NCI-H526 (cell line): ENCODE measurements around the gene ADAM10.
"Not testable (repeated sequence)": the region's sequence is repeated elsewhere in the genome, so short reads cannot be mapped to it uniquely, and the experiment has no call there.

Experiments
- DNase-seq, 2 experiments: peaks; one replicate each; lab custom pipeline; 2025; lab: John Stamatoyannopoulos, UW

The ADAM10 gene

DNA sequence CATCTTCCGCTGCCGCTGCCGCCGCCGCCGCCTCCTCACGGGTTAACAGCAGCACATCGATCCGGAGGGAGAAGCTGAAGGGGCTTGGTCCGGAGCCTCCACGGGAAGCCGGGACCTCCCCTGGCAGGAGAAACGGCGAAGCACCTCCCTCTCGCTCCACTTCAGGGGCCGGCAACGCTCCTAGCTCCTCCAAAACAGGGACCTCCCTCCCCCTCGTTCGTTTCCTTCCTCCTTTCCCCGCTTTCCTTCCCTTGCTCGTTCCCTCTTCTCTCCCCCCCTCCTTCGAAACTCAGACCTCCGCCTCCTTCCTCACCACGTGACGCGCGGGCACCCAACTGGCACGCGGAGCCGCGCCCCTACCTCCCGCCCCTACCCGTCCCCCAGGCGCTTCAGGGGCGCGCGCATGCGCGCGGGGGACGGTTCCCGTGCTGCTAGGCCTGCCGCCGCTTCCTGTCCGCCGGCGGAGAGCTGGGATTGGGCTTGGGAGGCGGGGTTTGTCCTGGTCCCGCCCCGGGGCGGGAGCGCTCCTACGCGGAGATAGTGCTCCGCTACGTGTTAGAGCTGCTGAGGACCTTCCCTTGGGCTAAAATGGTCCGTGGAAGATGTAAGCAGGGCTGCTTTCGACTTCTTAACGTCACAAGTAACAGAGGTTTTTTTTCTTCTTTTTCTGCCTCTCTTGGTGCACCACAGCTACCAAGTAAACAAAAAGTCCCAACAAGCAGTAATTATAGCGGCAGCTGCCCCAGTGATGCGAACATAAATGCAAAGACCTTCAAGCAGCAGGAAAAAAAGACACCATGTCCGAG is at the start of gene ADAM10:
ADAM10 (minus strand) TSS at position 176 of the 806 bp plus-strand sequence; CDS start at position 3, 173 bp downstream.
- DNase-seq, result peak; percentile 97 to 99

DNA sequence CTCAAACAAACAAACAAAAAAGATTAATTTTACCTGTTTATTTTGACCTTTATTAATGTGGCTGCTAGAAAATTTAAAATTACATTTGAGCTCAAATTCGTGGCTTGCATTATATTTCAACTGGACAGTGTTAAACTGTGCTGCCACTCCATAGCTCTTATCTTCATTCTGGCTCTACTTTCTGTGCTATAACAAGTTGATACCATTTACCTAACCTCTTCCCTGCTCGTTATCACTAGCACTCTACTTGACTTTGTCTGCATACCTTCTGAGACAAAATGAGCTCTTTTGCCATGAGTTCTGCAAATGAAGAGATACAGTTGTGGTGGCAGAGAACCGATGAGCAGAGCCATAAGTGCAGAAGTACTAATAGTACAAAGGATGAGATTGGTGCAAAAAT is 48.0 kb upstream of the ADAM10 start:
- no peak for DNase-seq

DNA sequence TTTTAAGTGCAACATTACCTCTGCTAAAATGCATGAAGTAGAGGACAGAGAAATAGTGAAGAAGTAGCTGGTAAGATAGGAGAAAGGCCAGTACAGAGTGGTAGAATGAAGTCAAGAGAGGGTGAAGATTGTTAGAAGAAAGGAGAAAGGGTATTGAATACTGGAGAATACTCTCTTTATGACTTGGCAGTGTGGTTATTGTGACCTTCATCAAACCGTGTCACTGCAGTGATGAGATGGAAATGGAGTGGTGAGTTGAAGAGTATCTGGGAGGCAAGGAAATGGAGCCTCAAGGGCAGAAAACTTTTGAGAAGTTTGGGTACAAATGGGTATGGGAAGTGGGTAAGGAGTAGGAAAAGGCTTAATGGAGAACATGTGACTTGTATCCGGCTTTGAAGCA is 46.3 kb upstream of the ADAM10 start:
- no peak for DNase-seq

- no peak for DNase-seq
These were observed 44.4 kb upstream of the ADAM10 start for GRCh38 chr15:58793862-58794261.

DNA sequence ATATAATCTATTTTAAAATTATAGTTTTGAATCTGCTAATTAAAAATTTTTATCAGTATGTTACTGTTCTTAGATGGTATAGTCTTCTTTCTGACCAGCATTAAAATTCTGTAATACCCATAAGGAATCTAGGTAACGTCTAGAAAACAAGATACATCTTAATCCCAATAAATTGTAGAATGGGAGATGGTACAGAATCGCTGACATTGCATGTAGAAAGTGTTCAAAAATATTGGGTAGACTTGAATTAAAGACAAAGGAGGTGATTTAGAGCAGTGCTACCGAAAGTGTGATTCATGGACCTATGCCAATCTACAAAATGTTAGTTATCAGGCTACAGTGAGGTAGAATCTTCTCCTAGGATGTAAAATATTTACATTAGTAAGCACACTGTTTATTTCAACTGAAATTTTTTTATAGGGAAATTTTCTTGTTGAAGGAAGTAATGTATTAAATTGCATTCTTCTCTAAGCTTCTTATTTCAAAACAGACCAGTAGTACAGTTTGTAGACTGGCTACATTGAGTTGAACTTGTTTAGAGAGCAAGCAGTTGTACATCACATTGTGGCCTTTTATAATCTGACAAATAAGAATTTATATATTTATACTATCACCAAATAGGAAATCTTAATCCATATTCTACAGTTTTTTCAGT is 38.7 kb upstream of the ADAM10 start:
- DNase-seq, result no peak

GRCh38 chr15:58785355-58785754 is 35.8 kb upstream of the ADAM10 start:
- no peak for DNase-seq

GRCh38 chr15:58779554-58779953 is 30.0 kb upstream of the ADAM10 start:
- no peak for DNase-seq

DNA sequence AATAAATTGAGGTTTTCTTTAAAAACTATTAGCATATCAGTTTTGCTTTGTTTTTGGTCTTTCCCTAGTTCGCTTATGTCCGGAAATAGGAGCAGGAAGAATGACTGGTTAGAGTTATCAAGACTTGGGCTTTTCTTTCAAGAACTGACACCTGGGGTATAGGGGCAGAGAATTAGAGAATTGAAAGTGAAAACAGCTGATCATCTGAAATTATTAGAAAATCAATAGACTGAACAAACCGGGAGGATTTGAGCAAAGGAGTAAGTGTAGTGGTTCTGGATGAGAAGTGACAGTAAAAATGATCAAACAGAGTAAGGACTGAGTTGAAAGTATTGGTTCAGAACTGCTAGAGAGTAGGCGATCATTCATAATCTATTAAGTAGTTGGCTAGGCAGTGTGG is 27.6 kb upstream of the ADAM10 start:
- no peak for DNase-seq

- no peak for DNase-seq
These were observed 25.9 kb upstream of the ADAM10 start for GRCh38 chr15:58775402-58775801.

GRCh38 chr15:58773024-58773423 is 23.5 kb upstream of the ADAM10 start:
- peak in 1 of 2 experiments; percentile 5 for DNase-seq

- peak; percentile 60 to 73 for DNase-seq
These were observed 22.2 kb upstream of the ADAM10 start for GRCh38 chr15:58771621-58772250.

- DNase-seq, result peak; percentile 97 to 99
These were observed 21.5 kb upstream of the ADAM10 start, which contains the start of gene MINDY2 for GRCh38 chr15:58770857-58771620. TSS of gene MINDY2 (plus strand) at chr15:58771302. CDS start at chr15:58771396, 94 bp downstream.

- DNase-seq, result peak; percentile 80 to 86
These were observed 21.0 kb upstream of the ADAM10 start for GRCh38 chr15:58770519-58770856.

DNA sequence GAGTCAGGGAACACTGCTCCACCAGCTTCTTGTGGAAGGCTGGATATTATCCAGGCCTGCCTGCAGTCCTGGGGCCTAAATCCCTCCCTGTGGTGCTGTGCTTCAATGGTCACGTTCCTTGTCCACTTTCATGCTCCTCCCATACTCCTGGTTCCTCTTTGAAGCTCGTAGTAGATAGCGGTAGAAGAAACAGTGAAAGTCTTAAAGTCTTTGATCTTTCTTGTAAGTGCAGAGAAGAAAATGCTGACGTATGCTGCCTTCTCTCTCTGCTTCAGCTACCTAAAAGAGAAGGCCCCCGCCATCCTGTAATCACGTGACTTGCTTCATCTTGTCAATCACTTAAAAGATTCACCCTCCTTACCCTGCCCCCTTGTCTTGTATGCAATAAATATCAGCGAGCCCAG is 19.1 kb upstream of the ADAM10 start:
- DNase-seq, result not testable (repeated sequence)

DNA sequence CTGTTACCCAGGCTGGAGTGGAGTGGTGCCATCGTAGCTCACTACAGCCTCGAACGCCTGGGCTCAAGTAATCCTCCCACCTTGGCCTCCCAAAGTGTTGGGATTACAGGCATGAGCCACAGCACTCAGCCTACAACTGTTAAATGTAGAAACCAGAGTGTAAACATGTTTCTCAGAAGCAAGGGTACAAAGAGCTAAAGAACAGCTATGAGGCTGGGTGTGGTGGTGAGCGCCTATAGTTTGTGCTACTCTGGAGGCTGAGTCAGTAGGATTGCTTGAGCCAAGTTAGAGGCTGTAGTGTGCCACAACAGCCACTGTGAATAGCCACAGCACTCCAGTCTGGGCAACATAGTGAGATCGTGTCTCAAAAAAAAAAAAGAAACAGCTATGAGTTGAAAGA is 16.8 kb upstream of the ADAM10 start:
- DNase-seq, result no peak

DNA sequence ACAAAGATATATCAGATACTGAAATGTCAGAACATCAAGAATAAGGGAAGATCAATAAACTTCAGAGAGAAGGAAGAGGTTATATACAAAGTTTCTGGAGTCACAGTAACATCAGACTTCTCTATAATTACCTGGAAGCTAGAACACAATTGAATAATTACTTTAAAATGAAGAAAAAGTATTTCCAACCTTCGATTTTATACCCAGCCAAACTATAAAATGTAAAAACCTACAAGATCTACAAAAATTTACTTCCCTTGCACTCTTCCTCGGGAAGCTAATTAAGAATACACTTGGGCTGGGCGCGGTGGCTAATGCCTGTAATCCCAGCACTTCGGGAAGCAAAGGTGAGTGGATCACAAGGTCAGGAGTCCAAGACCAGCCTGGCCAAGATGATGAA is 15.0 kb upstream of the ADAM10 start:
- no peak for DNase-seq

DNA sequence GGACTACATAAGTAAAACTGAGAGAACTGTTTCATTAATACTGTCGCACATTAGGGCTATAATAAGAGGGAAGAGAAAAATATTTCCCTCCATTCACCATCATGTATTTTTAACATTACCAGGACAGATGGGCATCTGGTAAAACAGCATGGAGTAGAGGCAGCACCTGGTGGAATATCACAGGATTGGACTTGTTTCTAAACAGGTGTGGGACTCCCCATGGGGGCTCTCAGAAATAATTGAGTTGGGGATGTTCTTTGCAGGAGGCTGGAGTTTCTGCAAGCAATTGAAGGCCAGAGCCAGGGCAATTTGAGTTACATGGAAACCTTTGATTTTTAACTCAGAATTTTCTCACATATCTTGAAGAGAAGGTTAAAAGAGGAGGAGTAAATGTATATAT is 13.2 kb upstream of the ADAM10 start:
- no peak for DNase-seq

DNA sequence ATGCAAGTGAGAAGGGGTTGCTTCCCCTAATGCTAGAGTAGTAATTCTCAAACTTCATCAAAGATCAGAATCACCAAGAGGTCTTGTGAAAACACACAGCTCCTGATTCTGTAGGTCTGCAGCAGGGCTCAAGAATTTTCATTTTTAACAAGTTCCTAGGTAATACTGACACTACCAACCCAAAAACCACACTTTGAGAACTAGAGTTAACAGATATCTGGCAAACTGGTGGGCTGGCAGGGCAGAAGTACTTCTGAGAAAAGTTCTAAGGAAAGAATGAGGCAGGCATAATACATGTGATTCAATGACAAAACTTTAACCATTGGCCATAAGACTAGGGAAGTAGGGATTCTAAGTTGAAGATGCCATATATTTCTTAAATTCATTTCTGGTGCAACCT is 12.8 kb upstream of the ADAM10 start:
- DNase-seq, result no peak

DNA sequence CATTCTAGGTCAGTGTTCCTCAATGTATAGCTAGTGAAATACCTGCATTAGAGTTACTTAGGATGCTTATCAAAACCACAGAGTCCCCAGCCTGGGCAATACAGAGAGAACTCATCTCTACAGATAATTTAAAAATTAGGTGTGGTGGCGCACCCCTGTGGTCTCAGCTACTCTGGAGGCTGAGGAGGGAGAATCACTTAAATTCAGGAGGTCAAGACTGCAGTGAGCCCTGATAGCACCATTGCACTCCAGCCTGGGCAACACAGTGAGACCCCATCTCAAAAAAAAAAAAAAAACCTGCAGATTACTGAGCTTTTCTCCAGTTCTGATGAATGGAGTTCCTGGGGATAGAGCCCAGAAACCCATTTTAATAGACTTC is 11.5 kb upstream of the ADAM10 start:
- DNase-seq, result no peak

GRCh38 chr15:58760385-58761009 is 11.0 kb upstream of the ADAM10 start:
- DNase-seq, result no peak

DNA sequence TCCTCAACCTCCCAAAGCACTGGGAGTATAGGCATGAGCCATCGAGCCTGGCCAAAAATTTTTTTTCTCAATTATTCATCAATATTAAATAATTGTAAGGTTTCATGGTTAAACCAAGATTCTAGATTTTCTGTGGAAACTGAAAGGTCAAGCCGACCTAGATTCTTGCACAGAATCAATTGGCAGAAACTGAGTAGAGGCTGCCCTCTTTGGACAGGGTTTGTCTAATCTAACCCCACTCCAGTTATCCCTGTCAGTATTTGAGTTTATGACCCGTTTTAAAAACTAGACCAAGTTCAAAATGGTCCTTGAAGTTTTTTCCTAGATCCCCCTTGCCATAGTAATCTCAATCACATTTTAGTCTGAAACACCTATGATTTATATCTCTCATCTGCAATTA is 8.6 kb upstream of the ADAM10 start:
- no peak for DNase-seq

DNA sequence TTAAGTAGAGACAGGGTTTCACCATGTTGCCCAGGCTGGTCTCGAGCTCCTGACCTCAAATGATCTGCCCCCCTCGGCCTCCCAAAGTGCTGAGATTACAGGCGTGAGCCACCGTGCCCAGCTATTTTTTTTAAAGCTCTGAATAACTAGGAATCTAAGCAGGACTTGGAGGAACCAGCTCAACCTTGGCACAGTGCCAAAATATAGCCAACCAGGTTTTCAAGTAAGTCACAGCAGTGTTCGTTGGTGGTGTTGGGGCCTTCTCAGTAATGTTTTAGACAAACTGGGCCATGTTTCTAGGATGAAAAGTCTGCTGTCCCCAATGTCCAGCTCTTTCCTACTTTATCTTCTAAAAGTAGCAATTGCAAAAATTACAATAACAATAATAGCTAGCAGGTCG is 6.4 kb upstream of the ADAM10 start:
- no peak for DNase-seq
